ENCODE measurements around the gene WNT2. TPM values are rescaled to one million over a fixed set of nuclear protein-coding genes. Genes with fewer than 3 reads are reported as not detected.
"Not testable (repeated sequence)": the region's sequence is repeated elsewhere in the genome, so short reads cannot be mapped to it uniquely, and the experiment has no call there.

Gene WNT2
- total RNA-seq, 4 donors from 2014 or later = not detected

- DNase-seq = no peak
Observed at GRCh38 chr7:117302396-117302795, 20.5 kb downstream of the WNT2 start.

DNA sequence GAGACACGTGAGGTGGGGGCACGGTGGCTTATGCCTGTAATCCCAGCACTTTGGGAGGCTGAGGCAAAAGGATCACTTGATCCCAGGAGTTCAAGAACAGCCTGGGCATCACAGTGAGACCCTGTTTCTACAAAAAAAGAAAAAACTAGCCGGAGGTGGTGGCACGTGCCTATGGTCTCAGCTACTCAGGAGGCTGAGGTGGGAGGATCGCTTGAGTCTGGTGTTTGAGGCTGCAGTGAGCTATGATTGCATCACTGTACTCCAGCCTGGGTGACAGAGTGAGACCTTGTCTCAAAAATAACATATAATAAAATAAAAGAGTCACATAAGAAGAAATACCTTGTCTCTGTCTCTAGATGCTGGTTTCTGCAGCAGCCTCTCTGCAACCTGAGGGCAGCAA is 22.4 kb downstream of the WNT2 start:
- H3K27ac ChIP-seq, H3K9me3 ChIP-seq, DNase-seq, H3K36me3 ChIP-seq, H3K4me3 ChIP-seq, H3K4me1 ChIP-seq, H3K27me3 ChIP-seq: not testable (repeated sequence)

More at GRCh38 chr7:117302396-117302795, 20.5 kb downstream of the WNT2 start:
- H3K4me3 ChIP-seq = no peak overlapping the region
- H3K4me1 ChIP-seq = no peaks in the 10 kb centered on the region
- TF ChIP-seq POLR2A (IDR thresholded peaks at IDR 0.05) = no peak
- TF ChIP-seq, protein P1, sequence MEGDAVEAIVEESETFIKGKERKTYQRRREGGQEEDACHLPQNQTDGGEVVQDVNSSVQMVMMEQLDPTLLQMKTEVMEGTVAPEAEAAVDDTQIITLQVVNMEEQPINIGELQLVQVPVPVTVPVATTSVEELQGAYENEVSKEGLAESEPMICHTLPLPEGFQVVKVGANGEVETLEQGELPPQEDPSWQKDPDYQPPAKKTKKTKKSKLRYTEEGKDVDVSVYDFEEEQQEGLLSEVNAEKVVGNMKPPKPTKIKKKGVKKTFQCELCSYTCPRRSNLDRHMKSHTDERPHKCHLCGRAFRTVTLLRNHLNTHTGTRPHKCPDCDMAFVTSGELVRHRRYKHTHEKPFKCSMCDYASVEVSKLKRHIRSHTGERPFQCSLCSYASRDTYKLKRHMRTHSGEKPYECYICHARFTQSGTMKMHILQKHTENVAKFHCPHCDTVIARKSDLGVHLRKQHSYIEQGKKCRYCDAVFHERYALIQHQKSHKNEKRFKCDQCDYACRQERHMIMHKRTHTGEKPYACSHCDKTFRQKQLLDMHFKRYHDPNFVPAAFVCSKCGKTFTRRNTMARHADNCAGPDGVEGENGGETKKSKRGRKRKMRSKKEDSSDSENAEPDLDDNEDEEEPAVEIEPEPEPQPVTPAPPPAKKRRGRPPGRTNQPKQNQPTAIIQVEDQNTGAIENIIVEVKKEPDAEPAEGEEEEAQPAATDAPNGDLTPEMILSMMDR (IDR thresholded peaks at IDR 0.05) = no peak
- H3K9me3 ChIP-seq = no peaks in the 10 kb centered on the region
- no peaks in the 10 kb centered on the region for H3K27me3 ChIP-seq
- no peaks in the 10 kb centered on the region for H3K36me3 ChIP-seq
- H3K27ac ChIP-seq = no peak overlapping the region

- TF ChIP-seq, protein P1 (IDR thresholded peaks at IDR 0.05) = no peak
- TF ChIP-seq POLR2A (IDR thresholded peaks at IDR 0.05) = no peak
- no peaks in the 10 kb centered on the region for H3K9me3 ChIP-seq
- no peak overlapping the region for H3K4me3 ChIP-seq
- no peaks in the 10 kb centered on the region for H3K4me1 ChIP-seq
- no peak overlapping the region for H3K27ac ChIP-seq
- no peak for DNase-seq
- H3K36me3 ChIP-seq = no peaks in the 10 kb centered on the region
- no peaks in the 10 kb centered on the region for H3K27me3 ChIP-seq
Observed at GRCh38 chr7:117297606-117298005, 25.3 kb downstream of the WNT2 start.

DNA sequence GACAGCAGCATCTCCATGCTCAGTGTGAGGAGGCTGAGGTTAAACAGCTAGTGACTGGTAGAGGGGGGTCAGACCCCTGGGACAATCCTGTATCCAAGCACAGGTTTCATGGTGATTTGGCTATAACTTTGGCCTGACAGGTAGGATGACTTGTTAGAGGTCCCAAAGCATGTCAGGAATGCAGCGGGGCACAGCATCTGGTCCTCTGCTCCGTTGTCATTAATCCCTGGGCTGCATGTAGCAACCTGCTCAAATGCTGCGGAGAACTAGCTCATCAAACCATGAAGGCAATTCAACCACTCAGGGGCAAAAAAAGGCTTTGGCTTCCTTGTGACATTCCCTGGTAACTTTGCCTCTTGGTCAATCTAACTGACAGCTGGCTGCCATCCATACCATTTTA is 26.8 kb downstream of the WNT2 start:
- no peak overlapping the region for H3K27ac ChIP-seq
- no peak overlapping the region for H3K4me3 ChIP-seq
- no peaks in the 10 kb centered on the region for H3K27me3 ChIP-seq
- no peaks in the 10 kb centered on the region for H3K36me3 ChIP-seq
- no peak for DNase-seq
- TF ChIP-seq, protein P1 (IDR thresholded peaks at IDR 0.05) = no peak
- TF ChIP-seq POLR2A (IDR thresholded peaks at IDR 0.05) = no peak
- H3K9me3 ChIP-seq = no peaks in the 10 kb centered on the region
- no peaks in the 10 kb centered on the region for H3K4me1 ChIP-seq

- H3K27ac ChIP-seq = no peak overlapping the region
- no peak overlapping the region for H3K4me3 ChIP-seq
- H3K4me1 ChIP-seq = no peaks in the 10 kb centered on the region
- DNase-seq = no peak
- H3K9me3 ChIP-seq = no peaks in the 10 kb centered on the region
- H3K36me3 ChIP-seq = no peaks in the 10 kb centered on the region
- TF ChIP-seq POLR2A (IDR thresholded peaks at IDR 0.05) = no peak
- TF ChIP-seq, protein P1 (IDR thresholded peaks at IDR 0.05) = no peak
- no peaks in the 10 kb centered on the region for H3K27me3 ChIP-seq
Observed at GRCh38 chr7:117285826-117286225, 37.0 kb downstream of the WNT2 start.

DNA sequence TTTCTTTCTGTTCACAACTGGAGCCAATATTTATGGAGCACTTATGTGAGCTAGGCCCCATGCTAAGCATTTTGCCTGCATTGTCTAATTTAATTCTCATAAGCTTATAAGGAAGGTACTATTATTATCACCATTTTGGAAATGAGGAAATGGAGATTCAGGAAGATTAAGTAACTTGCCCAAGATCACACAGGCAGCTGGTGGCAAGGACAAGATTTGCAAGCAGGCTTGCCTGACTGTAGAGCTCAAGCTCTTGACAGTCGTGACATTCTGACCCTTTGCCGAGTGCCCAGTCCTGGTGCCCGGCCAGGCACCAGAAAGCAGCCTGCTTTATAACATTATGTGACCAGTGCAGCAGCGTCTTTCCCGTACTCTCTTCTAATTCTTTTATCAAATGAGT is 38.2 kb downstream of the WNT2 start:
- H3K4me1 ChIP-seq = no peaks in the 10 kb centered on the region
- H3K9me3 ChIP-seq = no peaks in the 10 kb centered on the region
- no peak for DNase-seq
- H3K4me3 ChIP-seq = no peak overlapping the region
- no peak overlapping the region for H3K27ac ChIP-seq
- H3K36me3 ChIP-seq = no peaks in the 10 kb centered on the region
- TF ChIP-seq, protein P1 (IDR thresholded peaks at IDR 0.05) = no peak
- no peak for TF ChIP-seq POLR2A (IDR thresholded peaks at IDR 0.05)
- H3K27me3 ChIP-seq = no peaks in the 10 kb centered on the region
